Activated CD4-positive, alpha-beta T cell treated with anti-CD3 and anti-CD28 coated beads, Interleukin-2, amount 50 U/mL, for 4 hours (primary cell): Measurements from ENCODE around the gene LILRB1.
"Not testable (repeated sequence)": the region's sequence is repeated elsewhere in the genome, so short reads cannot be mapped to it uniquely, and the experiment has no call there.

ENCODE experiments used
- DNase-seq, 2 experiments: peaks; one replicate each; pipeline ENCODE4 v3.0.0-alpha.2; 2020

Gene LILRB1

GRCh38 chr19:54667217-54667616, 36.9 kb downstream of the LILRB1 start:
- DNase-seq = no peak

- DNase-seq = no peak
Measured at GRCh38 chr19:54668353-54668752, 38.1 kb downstream of the LILRB1 start.

- no peak for DNase-seq
Measured at GRCh38 chr19:54670576-54671357, 40.5 kb downstream of the LILRB1 start.

- no peak for DNase-seq
Measured at GRCh38 chr19:54673222-54673621, 42.9 kb downstream of the LILRB1 start.

- no peak for DNase-seq
Measured at GRCh38 chr19:54674021-54674617, 43.8 kb downstream of the LILRB1 start.

- DNase-seq = not testable (repeated sequence)
Measured at GRCh38 chr19:54676210-54676834, 46.0 kb downstream of the LILRB1 start.

- no peak for DNase-seq
Measured at GRCh38 chr19:54677217-54677616, 46.9 kb downstream of the LILRB1 start.

- DNase-seq = not testable (repeated sequence)
Measured at GRCh38 chr19:54681596-54681995, 51.3 kb downstream of the LILRB1 start.

GRCh38 chr19:54682306-54682856, 52.1 kb downstream of the LILRB1 start:
- DNase-seq = no peak

GRCh38 chr19:54684527-54684926, 54.2 kb downstream of the LILRB1 start:
- DNase-seq = no peak
